ENCODE measurements around the gene FTCD. TPM values are rescaled to one million over a fixed set of nuclear protein-coding genes. Genes with fewer than 3 reads are reported as not detected.

FTCD gene
- total and polyA plus RNA-seq, 2 donors (not counting 1 experiment from before 2014, with no cell fraction given), result 0.27 to 1.3 TPM

DNA sequence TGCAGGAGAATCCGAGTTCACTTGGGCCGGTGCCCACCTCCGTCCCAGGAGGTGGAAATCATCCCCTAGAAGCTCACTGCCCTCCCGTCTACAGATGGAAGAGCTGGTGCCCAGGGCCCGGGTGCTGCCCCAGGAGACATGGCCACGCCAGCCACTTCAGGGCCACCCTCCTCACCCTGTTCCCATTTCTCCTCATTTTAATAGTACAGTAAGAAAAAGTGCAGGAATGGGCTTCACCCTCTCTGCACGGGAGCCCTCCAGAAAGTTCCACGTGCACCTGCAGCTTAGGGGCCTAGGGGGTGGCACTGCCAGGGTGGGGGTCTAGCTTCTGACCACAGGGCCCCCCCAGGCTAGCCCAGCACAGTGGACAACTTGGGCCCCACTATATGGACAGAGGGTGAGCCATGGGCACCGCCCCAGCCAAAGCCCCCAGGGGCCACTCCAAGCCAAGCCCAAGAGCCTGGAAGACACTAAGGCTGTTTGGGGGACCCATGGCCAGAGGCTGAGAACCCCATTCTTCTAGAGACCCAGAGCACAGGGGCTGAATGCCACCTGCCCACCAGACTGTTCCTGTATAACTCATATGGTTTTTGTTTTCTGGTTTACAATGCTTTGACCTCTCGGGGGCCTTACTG, 3.4 kb upstream of the FTCD start:
- Histone ChIP-seq H3K79me2 (ENCODE audit: control insufficient read depth, insufficient read depth, low read length) (no peaks in the 10 kb centered on the region), H3K9ac (ENCODE audit: insufficient read depth, low read length) (no peak overlapping the region), H3K9me3 (ENCODE audit: control insufficient read depth, insufficient read depth, low read depth, low read length) (no peaks in the 10 kb centered on the region), H3K27ac (ENCODE audit: insufficient read depth, low read length) (no peak overlapping the region), H4K20me1 (ENCODE audit: control insufficient read depth, extremely low read depth, insufficient read depth, low read length) (no peaks in the 10 kb centered on the region), H3K4me3 (replicated peaks in 1 of 4; ENCODE audit: control extremely low read depth in 1 of 4, insufficient read depth in 1 of 4, low read depth in 3 of 4, low read length in 4 of 4) (no peak overlapping the region), H3K4me1 (ENCODE audit: control insufficient read depth, extremely low read depth, insufficient read depth, low read length) (no peaks in the 10 kb centered on the region), H2AFZ (ENCODE audit: low read length) (no peak overlapping the region), H3K36me3 (ENCODE audit: control insufficient read depth, insufficient read depth, low read length) (no peaks in the 10 kb centered on the region), H3K4me2 (ENCODE audit: extremely low read depth, insufficient read depth, low read length) (no peak overlapping the region), H3K27me3 (ENCODE audit: control insufficient read depth, insufficient read depth, low read length) (no peaks in the 10 kb centered on the region)
- TF ChIP-seq EZH2 (IDR thresholded peaks at IDR 0.05; ENCODE audit: low read length, missing control alignments), result no peak
- TF ChIP-seq, protein P1, sequence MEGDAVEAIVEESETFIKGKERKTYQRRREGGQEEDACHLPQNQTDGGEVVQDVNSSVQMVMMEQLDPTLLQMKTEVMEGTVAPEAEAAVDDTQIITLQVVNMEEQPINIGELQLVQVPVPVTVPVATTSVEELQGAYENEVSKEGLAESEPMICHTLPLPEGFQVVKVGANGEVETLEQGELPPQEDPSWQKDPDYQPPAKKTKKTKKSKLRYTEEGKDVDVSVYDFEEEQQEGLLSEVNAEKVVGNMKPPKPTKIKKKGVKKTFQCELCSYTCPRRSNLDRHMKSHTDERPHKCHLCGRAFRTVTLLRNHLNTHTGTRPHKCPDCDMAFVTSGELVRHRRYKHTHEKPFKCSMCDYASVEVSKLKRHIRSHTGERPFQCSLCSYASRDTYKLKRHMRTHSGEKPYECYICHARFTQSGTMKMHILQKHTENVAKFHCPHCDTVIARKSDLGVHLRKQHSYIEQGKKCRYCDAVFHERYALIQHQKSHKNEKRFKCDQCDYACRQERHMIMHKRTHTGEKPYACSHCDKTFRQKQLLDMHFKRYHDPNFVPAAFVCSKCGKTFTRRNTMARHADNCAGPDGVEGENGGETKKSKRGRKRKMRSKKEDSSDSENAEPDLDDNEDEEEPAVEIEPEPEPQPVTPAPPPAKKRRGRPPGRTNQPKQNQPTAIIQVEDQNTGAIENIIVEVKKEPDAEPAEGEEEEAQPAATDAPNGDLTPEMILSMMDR (conservative IDR thresholded peaks at IDR 0.05 in 1 of 2, IDR thresholded peaks at IDR 0.05 in 1 of 2; ENCODE audit: low read depth in 1 of 2, low read length in 2 of 2), result no peak
- no peak for DNase-seq (ENCODE audit: low read depth in 2 of 2)

DNA sequence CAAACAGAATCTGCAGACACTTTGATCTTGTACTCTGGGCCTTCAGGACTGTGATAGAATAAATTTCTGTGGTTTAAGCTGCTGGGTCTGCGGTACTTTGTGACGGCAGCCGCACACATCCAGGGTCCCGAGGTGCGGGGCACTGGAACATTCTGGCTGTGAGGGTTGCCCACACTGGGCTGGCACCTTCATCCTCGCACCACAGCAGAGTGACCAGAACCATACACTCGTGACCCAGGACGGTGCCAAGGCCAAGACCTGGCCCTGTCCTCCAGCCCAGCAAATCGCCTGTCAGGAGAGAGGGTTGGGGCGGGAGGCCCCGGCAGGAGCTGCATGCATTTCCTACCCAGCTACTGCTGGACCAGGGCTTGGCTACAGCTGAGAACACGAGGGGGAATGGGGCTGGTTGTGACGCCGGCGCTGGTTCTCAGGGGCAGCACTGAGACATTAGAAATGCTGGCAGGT, 2.6 kb upstream of the FTCD start:
- no peak for TF ChIP-seq EZH2 (IDR thresholded peaks at IDR 0.05; ENCODE audit: low read length, missing control alignments)
- TF ChIP-seq, protein P1 (conservative IDR thresholded peaks at IDR 0.05 in 1 of 2, IDR thresholded peaks at IDR 0.05 in 1 of 2; ENCODE audit: low read depth in 1 of 2, low read length in 2 of 2), result no peak
- no peak overlapping the region for H3K9ac ChIP-seq (ENCODE audit: insufficient read depth, low read length)
- H3K27me3 ChIP-seq (ENCODE audit: control insufficient read depth, insufficient read depth, low read length), result no peaks in the 10 kb centered on the region
- H3K9me3 ChIP-seq (ENCODE audit: control insufficient read depth, insufficient read depth, low read depth, low read length), result no peaks in the 10 kb centered on the region
- peaks cover 2% of the 10 kb centered on the region for H3K4me1 ChIP-seq (ENCODE audit: control insufficient read depth, extremely low read depth, insufficient read depth, low read length)
- H4K20me1 ChIP-seq (ENCODE audit: control insufficient read depth, extremely low read depth, insufficient read depth, low read length), result no peaks in the 10 kb centered on the region
- H2AFZ ChIP-seq (ENCODE audit: low read length), result no peak overlapping the region
- H3K4me3 ChIP-seq (replicated peaks in 1 of 4; ENCODE audit: control extremely low read depth in 1 of 4, insufficient read depth in 1 of 4, low read depth in 3 of 4, low read length in 4 of 4), result no peak overlapping the region
- H3K36me3 ChIP-seq (ENCODE audit: control insufficient read depth, insufficient read depth, low read length), result no peaks in the 10 kb centered on the region
- no peak overlapping the region for H3K4me2 ChIP-seq (ENCODE audit: extremely low read depth, insufficient read depth, low read length)
- DNase-seq (ENCODE audit: low read depth in 2 of 2), result no peak
- no peaks in the 10 kb centered on the region for H3K79me2 ChIP-seq (ENCODE audit: control insufficient read depth, insufficient read depth, low read length)
- H3K27ac ChIP-seq (ENCODE audit: insufficient read depth, low read length), result no peak overlapping the region

DNA sequence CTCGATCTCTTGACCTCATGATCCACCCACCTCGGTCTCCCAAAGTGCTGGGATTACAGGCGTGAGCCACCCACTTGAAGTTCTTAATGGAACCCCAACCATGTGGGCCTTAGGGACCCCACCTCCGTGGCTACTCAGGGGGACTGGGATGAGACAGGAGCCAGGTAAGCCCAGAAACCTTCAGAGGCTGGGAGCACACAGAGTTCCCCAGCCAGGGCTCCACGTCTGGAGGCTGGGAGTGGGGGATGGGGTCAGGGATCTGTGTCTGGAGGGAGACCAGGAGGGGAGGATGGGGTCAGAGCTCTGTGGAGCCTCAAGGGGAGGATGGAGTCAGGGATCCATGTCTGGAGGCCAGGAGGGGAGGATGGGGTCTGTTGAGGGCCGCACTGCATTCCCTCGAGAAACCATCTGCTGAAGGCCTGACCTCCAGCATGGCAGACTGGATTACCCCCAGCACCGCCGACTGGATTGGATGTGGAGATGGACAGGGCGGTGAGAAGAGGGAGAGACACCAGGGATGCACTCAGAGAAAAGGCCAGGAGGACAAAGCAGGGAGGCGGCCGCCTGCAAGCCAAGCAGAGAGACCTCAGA, 2.1 kb upstream of the FTCD start:
- TF ChIP-seq, protein P1 (conservative IDR thresholded peaks at IDR 0.05 in 1 of 2, IDR thresholded peaks at IDR 0.05 in 1 of 2; ENCODE audit: low read depth in 1 of 2, low read length in 2 of 2), result no peak
- TF ChIP-seq EZH2 (IDR thresholded peaks at IDR 0.05; ENCODE audit: low read length, missing control alignments), result no peak

More for the DNA sequence above, 2.1 kb upstream of the FTCD start:
- Histone ChIP-seq H4K20me1 (ENCODE audit: control insufficient read depth, extremely low read depth, insufficient read depth, low read length) (no peaks in the 10 kb centered on the region), H3K27ac (ENCODE audit: insufficient read depth, low read length) (no peak overlapping the region), H3K4me3 (replicated peaks in 1 of 4; ENCODE audit: control extremely low read depth in 1 of 4, insufficient read depth in 1 of 4, low read depth in 3 of 4, low read length in 4 of 4) (no peak overlapping the region), H2AFZ (ENCODE audit: low read length) (no peak overlapping the region), H3K4me2 (ENCODE audit: extremely low read depth, insufficient read depth, low read length) (no peak overlapping the region), H3K4me1 (ENCODE audit: control insufficient read depth, extremely low read depth, insufficient read depth, low read length) (peaks cover 2% of the 10 kb centered on the region), H3K36me3 (ENCODE audit: control insufficient read depth, insufficient read depth, low read length) (no peaks in the 10 kb centered on the region), H3K9ac (ENCODE audit: insufficient read depth, low read length) (no peak overlapping the region), H3K79me2 (ENCODE audit: control insufficient read depth, insufficient read depth, low read length) (no peaks in the 10 kb centered on the region), H3K9me3 (ENCODE audit: control insufficient read depth, insufficient read depth, low read depth, low read length) (no peaks in the 10 kb centered on the region), H3K27me3 (ENCODE audit: control insufficient read depth, insufficient read depth, low read length) (no peaks in the 10 kb centered on the region)
- no peak for DNase-seq (ENCODE audit: low read depth in 2 of 2)

Measured in fibroblast of lung (primary cell).